Thymus (tissue), 11 donors: ENCODE results near the gene KPTN. TPM values are rescaled to one million over a fixed set of nuclear protein-coding genes. Genes with fewer than 3 reads are reported as not detected.

Experiments
- DNase-seq, 9 donors: peaks; one replicate each; pipeline ENCODE4 v3.0.0-alpha.2; 2013; ENCODE audit warnings: low spot score in 9 of 9, low read depth in 6 of 9, missing footprints in 1 of 9
- H3K27ac ChIP-seq, 2 donors: one replicate each; pipeline ENCODE4 v1.5.1; 2013; ENCODE audit warnings: control low read depth in 1 of 2, low read depth in 1 of 2, low read length in 1 of 2, mild to moderate bottlenecking in 1 of 2, moderate library complexity in 1 of 2
- H3K27me3 ChIP-seq, 2 donors: one replicate each; pipeline ENCODE4 v1.5.1; 2013; ENCODE audit warnings: low read length in 1 of 2; ENCODE audit not compliant: control insufficient read depth in 2 of 2, insufficient read depth in 1 of 2
- H3K36me3 ChIP-seq, 2 donors: one replicate each; pipeline ENCODE4 v1.5.1; 2013; ENCODE audit warnings: low read length in 1 of 2, mild to moderate bottlenecking in 1 of 2, moderate library complexity in 1 of 2; ENCODE audit not compliant: control insufficient read depth in 2 of 2, insufficient read depth in 2 of 2
- H3K4me1 ChIP-seq, 2 donors: one replicate each; pipeline ENCODE4 v1.5.1; 2013; ENCODE audit warnings: low read length in 2 of 2; ENCODE audit not compliant: control insufficient read depth in 2 of 2, insufficient read depth in 2 of 2
- H3K4me3 ChIP-seq, 2 donors: one replicate each; pipeline ENCODE4 v1.5.1; 2013; ENCODE audit warnings: low read length in 2 of 2, control low read depth in 1 of 2, mild to moderate bottlenecking in 1 of 2
- H3K9me3 ChIP-seq, 2 donors: one replicate each; pipeline ENCODE4 v1.5.1; 2013; ENCODE audit warnings: low read length in 1 of 2, mild to moderate bottlenecking in 1 of 2; ENCODE audit not compliant: control insufficient read depth in 2 of 2, insufficient read depth in 1 of 2
- WGBS: extraction: QIAGEN DNeasy Blood & Tissue Kit; methylation state at CpG from one replicate; pipeline ENCODE4 v1.1.7; 2013; 5-methylcytosine and 5-hydroxymethylcytosine counted together
- polyA plus RNA-seq: library from polyadenylated mRNA; stranded (reverse); fragments of 200-250 nt; gene quantifications from one replicate; pipeline ENCODE4 v1.2.3, GENCODE V29; 2013
- total RNA-seq: library from RNA; stranded (reverse); fragments of 120-200 nt; gene quantifications from one replicate; pipeline ENCODE4 v1.2.4, GENCODE V29; 2013
- donor health status: healthy.

KPTN gene
- total and polyA plus RNA-seq, 2 donors, result 14.4 to 32.2 TPM

DNA sequence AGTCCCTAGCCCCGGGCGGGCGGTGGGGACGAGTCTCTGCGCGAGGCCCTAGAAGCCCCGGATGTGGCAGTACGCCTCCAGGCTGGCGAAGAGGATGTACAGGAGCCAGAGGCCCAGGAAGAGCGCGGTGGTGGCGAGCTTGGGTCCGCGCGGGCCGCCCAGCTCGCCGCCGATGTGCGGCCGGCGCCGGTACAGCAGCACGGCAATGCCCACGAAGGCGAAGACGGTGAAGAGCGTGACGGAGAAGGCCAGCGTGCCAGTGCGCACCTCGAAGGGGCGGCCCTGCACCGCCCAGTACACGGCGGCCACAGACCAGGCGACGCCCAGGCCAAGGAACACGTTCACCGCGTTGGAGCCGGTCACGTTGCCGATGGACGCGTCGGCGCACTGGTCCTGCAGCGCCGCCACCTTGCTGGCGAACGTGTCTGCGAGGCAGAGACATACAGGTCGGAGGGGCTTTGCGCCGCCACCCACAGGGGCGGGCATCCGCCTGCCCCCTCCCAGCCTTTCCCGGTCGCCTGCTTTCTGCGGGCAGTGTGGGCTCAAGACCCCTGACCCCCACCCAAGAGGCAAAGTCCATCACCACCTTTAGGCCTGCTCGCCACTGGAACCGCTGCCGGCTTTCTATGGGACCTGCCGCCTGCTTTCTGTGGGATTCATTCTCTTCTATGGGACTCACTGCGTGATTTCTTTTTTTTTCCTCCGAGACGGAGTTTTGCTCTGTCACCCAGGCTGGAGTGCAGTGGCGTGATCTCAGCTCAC is 53.8 kb downstream of the KPTN start:
- peaks cover 3 to 26% of the 10 kb centered on the region in 2 donors for H3K4me1 ChIP-seq
- peak overlapping the region in 1 of 2 donors; percentile 15 for H3K4me3 ChIP-seq
- no peak overlapping the region for H3K27ac ChIP-seq
- H3K27me3 ChIP-seq, result peaks cover 35 to 81% of the 10 kb centered on the region in 2 donors
- 7% methylated on average over 69 of the region's 69 CpGs for WGBS
- H3K36me3 ChIP-seq, result no peaks in the 10 kb centered on the region
- H3K9me3 ChIP-seq, result peaks cover 0 to 5% of the 10 kb centered on the region in 2 donors
- no peak for DNase-seq

DNA sequence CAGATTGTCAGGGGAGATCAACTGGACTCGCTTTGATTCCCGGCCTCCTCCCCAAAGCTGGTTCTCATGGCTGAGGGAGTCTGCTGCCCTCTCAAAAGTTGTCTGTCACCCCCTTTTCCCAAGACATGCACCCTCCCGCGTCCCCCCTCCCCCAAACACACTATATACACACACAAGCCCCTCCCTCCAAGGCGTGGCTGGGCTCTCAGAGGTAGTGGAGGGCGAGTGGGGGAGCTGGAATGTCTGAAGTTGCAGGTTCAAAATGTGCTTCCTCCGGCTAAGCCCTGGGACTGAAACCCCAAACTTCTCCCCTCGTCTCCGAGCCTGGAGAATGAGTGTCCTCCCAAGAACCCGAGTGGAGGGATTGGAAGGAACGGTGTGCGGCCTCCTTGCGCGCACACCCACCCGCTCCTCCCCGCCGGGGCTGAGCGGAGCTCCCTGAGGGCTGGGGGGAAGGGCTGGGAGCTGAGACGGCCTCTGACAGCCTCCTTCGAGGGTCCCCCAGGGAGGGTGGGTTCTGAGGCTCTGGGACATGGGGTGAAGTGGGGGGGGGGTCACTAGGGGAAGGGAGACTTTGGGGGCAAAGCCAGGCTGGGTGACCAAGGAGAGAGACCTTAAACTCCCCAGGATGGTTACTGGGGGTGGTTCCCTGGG is 54.8 kb downstream of the KPTN start:
- no peaks in the 10 kb centered on the region for H3K36me3 ChIP-seq
- peaks cover 3 to 26% of the 10 kb centered on the region in 2 donors for H3K4me1 ChIP-seq
- DNase-seq, result no peak
- peaks cover 35 to 89% of the 10 kb centered on the region in 2 donors for H3K27me3 ChIP-seq
- 22% methylated on average over 20 of the region's 20 CpGs for WGBS
- H3K9me3 ChIP-seq, result peaks cover 0 to 5% of the 10 kb centered on the region in 2 donors
- no peak overlapping the region for H3K4me3 ChIP-seq
- no peak overlapping the region for H3K27ac ChIP-seq

DNA sequence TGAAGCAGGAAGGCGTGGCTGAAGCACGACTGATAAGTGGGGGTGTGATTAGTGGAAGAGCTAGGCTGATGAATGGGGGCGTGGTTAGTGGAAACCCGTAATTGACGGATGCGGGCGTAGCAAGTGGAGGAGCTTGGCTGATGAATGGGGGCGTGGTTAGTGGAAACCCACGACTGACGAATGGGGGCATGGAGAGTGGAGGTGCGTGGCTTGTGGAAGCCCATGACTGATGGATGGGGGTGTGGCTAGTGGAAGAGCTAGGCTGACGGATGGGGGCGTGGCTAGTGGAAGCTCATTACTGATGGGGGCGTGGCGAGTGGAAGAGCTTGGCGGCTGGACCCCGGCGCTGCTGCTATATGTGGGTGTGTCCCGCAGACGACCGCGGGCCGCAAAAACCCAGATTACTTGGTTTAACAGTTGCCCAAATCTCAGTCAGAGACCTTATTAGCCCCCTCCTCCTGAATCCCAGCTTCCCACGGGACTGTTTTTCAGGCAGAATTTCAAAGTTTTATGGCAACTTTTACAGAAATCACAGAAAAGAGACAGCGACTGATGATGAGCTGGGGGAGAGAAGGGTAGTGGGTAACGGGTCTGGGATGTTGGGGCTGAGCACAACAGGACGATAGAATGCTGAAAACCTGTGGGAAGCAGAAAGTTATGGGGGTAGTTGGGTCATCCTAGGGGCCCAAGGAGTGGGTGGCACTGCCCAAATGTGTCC is 55.7 kb downstream of the KPTN start:
- DNase-seq, result peak in 6 of 9 donors; percentile 33 to 75 (median 48)
- Histone ChIP-seq H3K4me1 (peaks cover 3 to 26% of the 10 kb centered on the region in 2 donors), H3K36me3 (no peaks in the 10 kb centered on the region), H3K4me3 (no peak overlapping the region), H3K9me3 (peaks cover 0 to 5% of the 10 kb centered on the region in 2 donors), H3K27me3 (peaks cover 40 to 96% of the 10 kb centered on the region in 2 donors), H3K27ac (no peak overlapping the region)
- 2% methylated on average over 27 of the region's 27 CpGs for WGBS

DNA sequence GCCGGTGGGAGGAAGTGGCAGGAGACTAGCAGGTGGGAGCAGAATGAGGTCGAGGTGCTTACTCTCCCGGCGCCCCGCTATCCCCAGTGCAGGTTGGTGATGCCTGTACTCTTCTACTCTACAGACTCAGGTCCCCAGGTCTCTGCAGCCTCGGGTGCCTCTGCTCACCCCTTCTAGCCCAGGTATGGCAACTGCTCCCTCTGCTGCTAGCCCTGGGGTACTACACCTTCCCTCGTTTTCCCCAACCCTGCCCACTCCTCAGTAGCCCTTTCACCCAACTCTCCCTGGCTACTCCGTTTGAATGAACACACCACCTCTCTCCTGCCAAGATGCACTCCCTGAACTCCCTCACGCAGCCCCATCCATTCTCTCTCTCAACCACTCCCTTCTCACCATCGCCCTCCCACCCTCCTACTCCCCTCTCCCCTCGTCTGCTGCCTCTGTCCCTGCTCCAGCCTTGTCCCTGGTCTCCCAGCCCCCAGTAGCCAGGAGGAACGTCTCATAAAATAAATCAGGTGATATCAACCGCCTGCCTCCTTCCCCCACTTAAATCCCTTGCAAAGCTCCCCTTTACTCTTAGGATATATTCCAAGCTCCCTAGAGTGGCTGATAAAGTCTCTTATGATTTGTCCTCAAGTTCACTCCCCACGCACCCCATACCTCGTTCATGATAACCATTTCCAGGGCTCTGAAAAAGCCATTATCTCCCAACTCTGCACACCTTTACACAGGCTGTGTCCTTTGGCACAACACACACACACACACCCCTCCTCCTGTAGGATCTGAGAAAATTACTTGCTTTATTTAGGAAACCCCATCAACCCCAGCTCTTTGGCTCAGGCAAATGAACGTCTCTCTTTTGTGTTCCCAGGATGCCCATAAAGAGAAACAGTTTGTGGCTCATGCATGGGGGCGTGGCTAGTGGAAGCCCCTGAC is 56.5 kb downstream of the KPTN start:
- 11% methylated on average over 17 of the region's 17 CpGs for WGBS
- no peak overlapping the region for H3K4me3 ChIP-seq
- H3K36me3 ChIP-seq, result no peaks in the 10 kb centered on the region
- DNase-seq, result peak in 5 of 9 donors; percentile 34 to 67 (median 50)
- H3K4me1 ChIP-seq, result peaks cover 3 to 26% of the 10 kb centered on the region in 2 donors
- peaks cover 0 to 5% of the 10 kb centered on the region in 2 donors for H3K9me3 ChIP-seq
- H3K27me3 ChIP-seq, result peaks cover 42 to 97% of the 10 kb centered on the region in 2 donors
- peak overlapping the region in 1 of 2 donors; percentile 26 for H3K27ac ChIP-seq

Other genes starting within 250 kb of the KPTN start
- gene CCDC9, start 227.7 kb downstream of the KPTN start, total RNA-seq, result 4.9 TPM
- 27.4 TPM for gene CCDC9, start 227.7 kb downstream of the KPTN start, polyA plus RNA-seq
- 2.9 TPM for gene INAFM1, start 209.3 kb downstream of the KPTN start, total RNA-seq
- 11.1 TPM for gene INAFM1, start 209.3 kb downstream of the KPTN start, polyA plus RNA-seq
- gene C5AR1, start 174.4 kb downstream of the KPTN start, total RNA-seq, result 2.2 TPM
- gene C5AR1, start 174.4 kb downstream of the KPTN start, polyA plus RNA-seq, result 17.8 TPM
- gene C5AR2, start 152.0 kb downstream of the KPTN start, total RNA-seq, result 0.52 TPM
- gene C5AR2, start 152.0 kb downstream of the KPTN start, polyA plus RNA-seq, result 0.78 TPM
- gene DHX34, start 134.9 kb downstream of the KPTN start, total RNA-seq, result 5.2 TPM
- gene DHX34, start 134.9 kb downstream of the KPTN start, polyA plus RNA-seq, result 16.0 TPM
- 1.7 TPM for gene MEIS3, start 64.7 kb downstream of the KPTN start, total RNA-seq
- 4.3 TPM for gene MEIS3, start 64.7 kb downstream of the KPTN start, polyA plus RNA-seq
- gene SLC8A2, start 12.3 kb downstream of the KPTN start, total RNA-seq, result 0.14 TPM
- gene SLC8A2, start 12.3 kb downstream of the KPTN start, polyA plus RNA-seq, result 0.16 TPM
- gene NAPA, start 30.8 kb upstream of the KPTN start, total RNA-seq, result 111 TPM
- gene NAPA, start 30.8 kb upstream of the KPTN start, polyA plus RNA-seq, result 89.2 TPM
- gene ZNF541, start 88.9 kb upstream of the KPTN start, total RNA-seq, result 0.14 TPM
- 0.39 TPM for gene ZNF541, start 88.9 kb upstream of the KPTN start, polyA plus RNA-seq
- gene BICRA, start 124.9 kb upstream of the KPTN start, total RNA-seq, result 1.5 TPM
- 8.1 TPM for gene BICRA, start 124.9 kb upstream of the KPTN start, polyA plus RNA-seq
- 1.9 TPM for gene EHD2, start 229.2 kb upstream of the KPTN start, total RNA-seq
- 14.2 TPM for gene EHD2, start 229.2 kb upstream of the KPTN start, polyA plus RNA-seq